LNCaP clone FGC (cell line): ENCODE results near the gene MCM5.
A peak's percentile ranks its signal among the peaks of the same experiment; 100 is the strongest.
"Not testable (repeated sequence)": the region's sequence is repeated elsewhere in the genome, so short reads cannot be mapped to it uniquely, and the experiment has no call there.

Experiments used
- DNase-seq: peaks from one replicate; pipeline ENCODE4 v3.0.0-alpha.2; 2011; ENCODE audit warnings: low read depth
- H3K4me3 ChIP-seq: 2 replicates; pipeline ENCODE4 v1.5.1; 2011; ENCODE audit warnings: mild to moderate bottlenecking, low read depth, low read length, control low read depth
- TF ChIP-seq, protein P1 (sequence below): IDR thresholded peaks from 2 replicates; pipeline ENCODE4 v1.5.1; 2012; ENCODE audit warnings: mild to moderate bottlenecking; ENCODE audit not compliant: control insufficient read depth, insufficient read depth; ENCODE audit errors: extremely low read depth

Gene MCM5

GRCh38 chr22:35394810-35395563 lies 5.0 kb upstream of the MCM5 start:
- TF ChIP-seq, protein P1, sequence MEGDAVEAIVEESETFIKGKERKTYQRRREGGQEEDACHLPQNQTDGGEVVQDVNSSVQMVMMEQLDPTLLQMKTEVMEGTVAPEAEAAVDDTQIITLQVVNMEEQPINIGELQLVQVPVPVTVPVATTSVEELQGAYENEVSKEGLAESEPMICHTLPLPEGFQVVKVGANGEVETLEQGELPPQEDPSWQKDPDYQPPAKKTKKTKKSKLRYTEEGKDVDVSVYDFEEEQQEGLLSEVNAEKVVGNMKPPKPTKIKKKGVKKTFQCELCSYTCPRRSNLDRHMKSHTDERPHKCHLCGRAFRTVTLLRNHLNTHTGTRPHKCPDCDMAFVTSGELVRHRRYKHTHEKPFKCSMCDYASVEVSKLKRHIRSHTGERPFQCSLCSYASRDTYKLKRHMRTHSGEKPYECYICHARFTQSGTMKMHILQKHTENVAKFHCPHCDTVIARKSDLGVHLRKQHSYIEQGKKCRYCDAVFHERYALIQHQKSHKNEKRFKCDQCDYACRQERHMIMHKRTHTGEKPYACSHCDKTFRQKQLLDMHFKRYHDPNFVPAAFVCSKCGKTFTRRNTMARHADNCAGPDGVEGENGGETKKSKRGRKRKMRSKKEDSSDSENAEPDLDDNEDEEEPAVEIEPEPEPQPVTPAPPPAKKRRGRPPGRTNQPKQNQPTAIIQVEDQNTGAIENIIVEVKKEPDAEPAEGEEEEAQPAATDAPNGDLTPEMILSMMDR = no peak
- no peak overlapping the region for H3K4me3 ChIP-seq

DNA sequence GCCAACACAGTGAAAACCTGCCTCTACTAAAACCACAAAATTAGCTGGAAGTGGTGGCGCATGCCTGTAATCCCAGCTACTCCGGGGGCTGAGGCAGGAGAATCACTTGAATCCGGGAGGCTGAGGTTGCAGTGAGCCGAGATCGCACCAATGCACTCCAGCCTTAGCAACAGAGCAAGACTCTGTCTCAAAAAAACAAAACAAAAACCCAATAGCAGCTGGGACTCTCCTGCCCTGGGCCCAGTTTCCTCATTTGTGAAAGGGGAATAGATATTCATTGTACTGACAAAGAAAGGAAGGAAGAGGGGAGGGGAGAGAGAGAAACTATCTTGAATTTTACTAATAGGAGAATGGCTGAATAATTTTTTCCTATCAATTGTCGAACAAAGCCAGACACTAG lies 3.3 kb upstream of the MCM5 start:
- DNase-seq, H3K4me3 ChIP-seq: not testable (repeated sequence)

More at GRCh38 chr22:35394810-35395563, 5.0 kb upstream of the MCM5 start:
- no peak for DNase-seq

GRCh38 chr22:35397095-35397904 lies 2.6 kb upstream of the MCM5 start:
- no peak for DNase-seq
- TF ChIP-seq, protein P1 = no peak
- no peak overlapping the region for H3K4me3 ChIP-seq

GRCh38 chr22:35398591-35398973 lies 1.4 kb upstream of the MCM5 start:
- H3K4me3 ChIP-seq = no peak overlapping the region
- DNase-seq = no peak
- TF ChIP-seq, protein P1 = no peak

DNA sequence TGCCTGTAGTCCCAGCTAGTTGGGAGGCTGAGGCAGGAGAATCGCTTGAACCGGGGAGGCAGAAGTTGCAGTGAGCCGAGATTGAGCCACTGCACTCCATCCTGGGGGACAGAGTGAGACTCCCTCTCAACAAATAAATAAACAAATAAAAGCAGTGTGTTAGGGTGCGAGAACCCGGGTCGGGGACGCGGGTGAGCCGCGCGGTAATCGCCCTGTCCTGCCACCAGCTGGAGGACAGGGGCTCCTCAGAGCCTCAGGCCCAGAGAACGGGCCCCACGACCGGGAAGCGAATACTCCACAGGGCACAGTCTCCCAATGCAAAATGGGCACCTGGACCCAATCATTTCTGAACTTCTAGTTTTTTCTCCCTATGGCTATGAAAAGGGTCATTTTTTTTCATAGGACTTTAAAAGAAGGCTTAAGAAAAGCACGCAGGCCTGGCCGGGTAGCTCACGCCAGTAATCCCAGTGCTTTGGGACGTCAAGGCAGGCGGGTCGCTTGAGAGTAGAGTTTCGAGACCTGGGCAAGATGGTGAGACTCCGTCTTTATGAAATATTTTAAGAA lies 744 bp upstream of the MCM5 start:
- peak overlapping the region; percentile 60 for H3K4me3 ChIP-seq
- TF ChIP-seq, protein P1 = no peak
- DNase-seq = no peak

DNA sequence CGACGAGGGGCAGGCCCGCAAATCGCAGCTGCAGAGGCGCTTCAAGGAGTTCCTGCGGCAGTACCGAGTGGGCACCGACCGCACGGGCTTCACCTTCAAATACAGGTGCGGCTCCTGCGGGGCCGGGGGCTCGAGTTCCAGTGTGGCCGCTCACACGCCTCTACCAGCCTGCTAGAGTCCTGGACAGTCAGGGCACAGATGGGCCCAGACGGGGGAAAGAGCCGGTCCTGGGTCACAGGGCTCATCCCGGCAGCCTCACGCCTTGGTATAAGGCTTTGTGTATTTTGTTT lies 506 bp downstream of the MCM5 start:
- no peak for DNase-seq
- peak overlapping the region; percentile 60 for H3K4me3 ChIP-seq
- TF ChIP-seq, protein P1 = no peak

DNA sequence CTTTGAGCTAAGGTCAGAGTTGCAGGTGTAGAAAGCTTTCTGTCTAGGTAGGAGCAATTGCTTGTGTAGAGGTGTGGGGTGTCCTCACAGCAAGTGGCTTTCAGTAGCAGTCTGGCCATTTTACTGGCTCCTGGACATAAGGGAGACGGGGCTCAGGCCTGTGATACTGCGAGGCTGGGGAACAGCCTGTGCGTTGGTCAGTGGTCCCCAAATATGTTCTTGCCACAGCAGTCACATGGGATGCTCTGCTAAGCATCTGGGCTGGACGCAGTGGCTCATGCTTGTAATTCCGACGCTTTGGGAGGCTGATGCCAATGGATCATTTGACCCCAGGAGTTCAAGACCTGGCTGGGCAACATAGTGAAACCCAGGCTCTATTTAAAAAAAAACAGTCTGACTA lies 1.9 kb downstream of the MCM5 start:
- no peak for DNase-seq
- TF ChIP-seq, protein P1 = no peak
- no peak overlapping the region for H3K4me3 ChIP-seq
